Thoracic aorta endothelial cell (primary cell): ENCODE measurements around the gene OR2A5. TPM values are rescaled to one million over a fixed set of nuclear protein-coding genes. Genes with fewer than 3 reads are reported as not detected.

ENCODE experiments used
- small RNA-seq: library from RNA; depleted of rRNA; stranded (forward); fragments of <200 nt; gene quantifications from one replicate; pipeline ENCODE3, GENCODE V24; 2012
- total RNA-seq: library from RNA; depleted of rRNA; stranded (reverse); fragments of >200 nt; gene quantifications from 2 replicates; pipeline ENCODE4 v1.2.3, GENCODE V29; 2012

Gene OR2A5, protein sequence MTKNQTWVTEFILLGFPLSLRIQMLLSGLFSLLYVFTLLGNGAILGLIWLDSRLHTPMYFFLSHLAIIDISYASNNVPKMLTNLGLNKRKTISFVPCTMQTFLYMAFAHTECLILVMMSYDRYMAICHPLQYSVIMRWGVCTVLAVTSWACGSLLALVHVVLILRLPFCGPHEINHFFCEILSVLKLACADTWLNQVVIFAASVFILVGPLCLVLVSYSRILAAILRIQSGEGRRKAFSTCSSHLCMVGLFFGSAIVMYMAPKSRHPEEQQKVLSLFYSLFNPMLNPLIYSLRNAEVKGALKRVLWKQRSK
- not detected in 2 replicates for total RNA-seq

DNA sequence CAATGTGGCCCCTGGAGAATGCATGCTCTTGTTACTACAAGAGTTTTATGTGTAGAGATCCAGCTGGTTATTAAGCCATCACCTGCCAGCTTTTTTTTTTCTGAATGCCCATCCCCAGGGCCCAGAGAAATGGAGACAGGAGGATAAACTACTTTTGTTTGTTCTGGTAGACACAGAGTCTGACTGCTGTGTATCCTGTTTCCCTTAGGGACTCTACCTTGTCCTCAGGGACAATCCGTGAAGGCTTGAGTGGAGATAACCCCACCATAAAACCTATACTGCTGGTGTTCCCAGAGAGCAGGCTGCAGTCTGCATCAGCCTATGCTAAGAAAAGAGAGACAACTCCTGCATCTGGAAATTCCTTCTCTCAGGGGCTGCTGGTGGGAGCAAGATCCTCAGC is at the start of gene OR2A5:
OR2A5 (plus strand) TSS at position 301 of the 400 bp plus-strand sequence. CDS start 1,454 bp downstream, outside the sequence.

DNA sequence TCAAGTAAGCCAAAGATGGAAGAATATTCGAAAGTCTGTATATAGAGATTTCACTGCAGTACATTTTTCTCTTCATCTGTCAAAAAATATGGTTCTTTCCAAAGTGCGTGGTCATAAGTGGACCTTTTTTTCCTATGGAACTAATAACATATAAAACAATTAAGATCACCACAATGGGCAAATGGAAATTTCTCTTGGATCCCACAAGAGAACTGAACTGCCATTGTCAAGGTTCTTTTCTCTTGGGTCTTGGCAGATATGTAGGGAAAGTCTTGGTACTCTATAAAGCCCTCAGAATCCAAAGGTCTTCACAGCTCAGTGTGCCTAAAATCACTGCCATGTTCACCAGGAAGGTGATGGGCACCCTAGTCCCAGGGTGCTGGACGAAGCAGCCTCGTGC is 48.7 kb upstream of the OR2A5 start, which contains the start of gene OR6B1:
OR6B1 (plus strand) TSS at position 301 of the 400 bp plus-strand sequence. CDS start 3,677 bp downstream, outside the sequence.

DNA sequence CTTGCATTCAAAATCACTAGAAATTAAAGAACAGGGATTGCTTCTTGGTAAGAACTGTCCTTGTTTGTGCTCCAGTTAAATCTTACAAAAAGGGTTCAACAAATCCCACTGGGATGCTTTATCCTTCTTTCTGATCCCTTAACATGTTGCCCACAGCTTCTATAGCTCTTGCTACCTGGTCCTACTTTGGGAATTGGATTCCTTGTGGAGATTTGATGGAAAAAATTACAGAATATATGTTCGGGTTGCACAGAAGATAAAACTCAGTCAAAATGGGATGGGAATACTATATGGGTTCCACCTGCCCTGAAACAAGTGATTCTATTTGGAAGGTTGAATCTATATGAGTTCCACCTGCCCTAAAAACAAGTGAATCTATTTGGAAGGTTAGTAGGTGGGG is 20.8 kb downstream of the OR2A5 start, which contains the start of gene OR2A25:
OR2A25 (plus strand) TSS at position 301 of the 400 bp plus-strand sequence. CDS start 4,409 bp downstream, outside the sequence.

DNA sequence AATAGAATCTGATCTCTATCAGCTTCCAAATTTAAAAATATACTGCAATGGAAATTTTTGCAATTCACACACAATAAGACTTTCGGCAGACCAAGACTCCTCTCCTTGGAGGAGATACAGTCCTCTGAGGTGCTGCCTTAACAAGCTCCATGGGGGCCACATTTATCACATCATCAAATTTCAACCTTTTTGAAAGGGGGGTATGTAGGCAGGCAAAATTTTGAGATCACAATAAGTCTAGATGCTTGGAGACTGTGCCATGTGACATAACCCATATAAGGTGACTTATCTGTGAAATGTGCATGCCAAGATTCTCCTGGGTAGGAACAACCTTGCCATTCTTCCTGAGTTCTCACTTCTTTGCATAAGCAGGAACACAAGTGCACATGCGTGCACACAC is 37.2 kb downstream of the OR2A5 start, which contains the start of gene OR2A12:
OR2A12 (plus strand) TSS at position 301 of the 400 bp plus-strand sequence. CDS start 8,830 bp downstream, outside the sequence.

Small RNA genes within 50 kb of the gene (small RNA-seq; reads per million reads assigned to genes)
- not detected for gene OR2A41P

Other genes starting within 250 kb of the OR2A5 start
- 45.1 and 48.7 TPM in 2 replicates for gene TCAF1, start 146.8 kb upstream of the OR2A5 start, total RNA-seq
- not detected in 2 replicates for gene OR2F2, start 113.7 kb upstream of the OR2A5 start, total RNA-seq
- not detected in 2 replicates for gene OR2F1, start 94.1 kb upstream of the OR2A5 start, total RNA-seq
- not detected in 2 replicates for gene OR6B1, start 48.6 kb upstream of the OR2A5 start, total RNA-seq
- not detected in 2 replicates for gene OR2A25, start 20.9 kb downstream of the OR2A5 start, total RNA-seq
- gene OR2A12, start 37.3 kb downstream of the OR2A5 start, total RNA-seq, result not detected in 2 replicates
- gene OR2A2, start 60.6 kb downstream of the OR2A5 start, total RNA-seq, result not detected in 2 replicates
- gene OR2A14, start 74.2 kb downstream of the OR2A5 start, total RNA-seq, result not detected in 2 replicates
- 0.22 and 1.1 TPM in 2 replicates for gene CTAGE4, start 134.5 kb downstream of the OR2A5 start, total RNA-seq
- 0.53 and 1.1 TPM in 2 replicates for gene ARHGEF35, start 146.9 kb downstream of the OR2A5 start, total RNA-seq
- gene OR2A42, start 190.7 kb downstream of the OR2A5 start, total RNA-seq, result 0.07 TPM in 1 of 2 replicates, not detected in the other
- gene OR2A7, start 215.8 kb downstream of the OR2A5 start, total RNA-seq, result 0.27 and 0.65 TPM in 2 replicates
- gene CTAGE8, start 220.3 kb downstream of the OR2A5 start, total RNA-seq, result 0.65 TPM in 1 of 2 replicates, not detected in the other